ENCODE data around the gene CDK14. TPM values are rescaled to one million over a fixed set of nuclear protein-coding genes. Genes with fewer than 3 reads are reported as not detected.

Gene CDK14
- total and polyA plus RNA-seq, 2 of the 8 experiments (the other 6 are each of a cell fraction or from before 2014, with no cell fraction given), result 5.5 to 47.3 TPM

DNA sequence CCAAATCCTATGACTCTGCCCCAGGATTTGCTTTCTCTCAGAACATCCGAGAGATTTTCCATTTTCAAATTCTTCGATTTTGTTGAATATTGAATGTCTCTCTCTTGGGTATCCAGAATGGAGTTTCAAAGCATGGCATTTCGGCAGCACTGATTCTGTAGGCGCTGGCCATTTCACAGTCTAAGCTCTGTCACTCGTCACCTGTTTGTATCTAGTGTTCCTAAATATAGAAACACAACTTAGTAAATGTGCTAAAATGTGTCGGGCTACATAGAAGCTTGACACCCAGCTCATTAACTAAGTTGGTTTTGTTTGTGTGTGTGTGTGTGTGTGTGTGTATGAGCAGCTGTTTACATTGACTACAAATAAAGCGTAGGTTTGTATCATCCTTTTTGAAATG, 494.6 kb downstream of the CDK14 start:
- Histone ChIP-seq H2AFZ (ENCODE audit: low read length) (no peak overlapping the region), H3K27ac (ENCODE audit: low read depth, low read length) (no peak overlapping the region), H4K8ac (ENCODE audit: extremely low read depth, insufficient read depth, low read length) (no peak overlapping the region), H3K79me2 (ENCODE audit: control insufficient read depth in 1 of 2, insufficient read depth in 2 of 2, low read length in 2 of 2) (no peaks in the 10 kb centered on the region), H2AK5ac (ENCODE audit: low read depth, low read length) (no peak overlapping the region), H2BK20ac (ENCODE audit: low read length) (no peak overlapping the region), H3K23me2 (ENCODE audit: low read depth, low read length) (no peaks in the 10 kb centered on the region), H3K9me3 (ENCODE audit: insufficient read depth in 2 of 2, low read depth in 1 of 2, low read length in 1 of 2) (no peaks in the 10 kb centered on the region), H3K9ac (replicated peaks in 1 of 4; ENCODE audit: extremely low read depth in 1 of 4, low read depth in 3 of 4, low read length in 3 of 4) (no peak overlapping the region), H3K18ac (ENCODE audit: extremely low read depth, low read length) (no peak overlapping the region), H3K23ac (ENCODE audit: insufficient read length) (no peak overlapping the region), H3K79me1 (ENCODE audit: low read depth, low read length) (no peaks in the 10 kb centered on the region), H4K20me1 (replicated peaks in 1 of 2; ENCODE audit: control insufficient read depth in 1 of 2, insufficient read depth in 2 of 2, low read length in 2 of 2) (no peaks in the 10 kb centered on the region), H3K4me3 (ENCODE audit: extremely low read depth in 1 of 4, insufficient read depth in 2 of 4, low read depth in 3 of 4, low read length in 4 of 4) (no peak overlapping the region), H2BK120ac (replicated peaks; ENCODE audit: low read depth, low read length) (no peak overlapping the region), H3K14ac (ENCODE audit: insufficient read length) (no peak overlapping the region), H3K27me3 (replicated peaks in 1 of 4; ENCODE audit: control insufficient read depth in 3 of 4, extremely low read depth in 1 of 4, insufficient read depth in 3 of 4, low read length in 3 of 4) (peaks cover 0 to 1% (median 0%) of the 10 kb centered on the region in 4 experiments; a peak in 1 of 7 replicates), H3K36me3 (ENCODE audit: control insufficient read depth in 2 of 4, insufficient read depth in 4 of 4, low read length in 3 of 4) (no peaks in the 10 kb centered on the region), H3K4ac (replicated peaks; ENCODE audit: insufficient read length, low read depth, low read length) (no peak overlapping the region), H2BK15ac (ENCODE audit: low read length) (no peak overlapping the region), H2BK5ac (ENCODE audit: low read depth, low read length) (no peak overlapping the region), H2BK12ac (ENCODE audit: low read depth, low read length) (no peak overlapping the region), H3K4me1 (replicated peaks in 1 of 4; ENCODE audit: control insufficient read depth in 3 of 4, insufficient read depth in 4 of 4, low read length in 3 of 4) (no peaks in the 10 kb centered on the region), H3K4me2 (ENCODE audit: insufficient read depth in 1 of 2, low read depth in 2 of 2, low read length in 2 of 2) (no peak overlapping the region), H4K91ac (replicated peaks; ENCODE audit: insufficient read length, low read length) (no peak overlapping the region), H4K5ac (ENCODE audit: insufficient read length, low read depth, low read length) (no peak overlapping the region), H3K56ac (replicated peaks; ENCODE audit: insufficient read length, low read depth, low read length) (no peak overlapping the region)
- ChIA-PET POLR2A (ENCODE audit: partially characterized antibody) (no interaction called here), CTCF (ENCODE audit: partially characterized antibody) (interaction anchor here (0.7 to 3.0 kb wide), 22 partner anchors 9 to 693 kb away, joined by 3 to 16 read pairs (median 4); no protein-coding TSS in a partner anchor)
- FAIRE-seq (no peak), DNase-seq (ENCODE audit: low read depth in 1 of 2, low spot score in 2 of 2) (no peak)
- 94% methylated on average over 7 of the region's 7 CpGs; no CpG with 5 or more reads in 1 of the 2 experiments for WGBS, 2 experiments (ENCODE audit: extremely low coverage in 1 of 2, insufficient coverage in 1 of 2, insufficient read length in 1 of 2, insufficient replicate concordance in 2 of 2, low coverage in 1 of 2, low lambda C conversion rate in 2 of 2, missing lambda C conversion rate in 1 of 2)
- TF ChIP-seq TBP (IDR thresholded peaks at IDR 0.05; ENCODE audit: low read depth, low read length) (no peak), CTBP2 (IDR thresholded peaks at IDR 0.05; ENCODE audit: borderline replicate concordance, insufficient read depth, insufficient read length, low read length) (no peak), HDAC6 (IDR thresholded peaks at IDR 0.05; ENCODE audit: low read depth, low read length) (no peak), SP4 (IDR thresholded peaks at IDR 0.05; ENCODE audit: low read length) (no peak), SIX5 (IDR thresholded peaks at IDR 0.05; ENCODE audit: low read depth, low read length) (no peak), JUND (IDR thresholded peaks at IDR 0.05; ENCODE audit: low read length) (no peak), TCF12 (IDR thresholded peaks at IDR 0.05; ENCODE audit: low read depth, low read length) (no peak), SUZ12 (IDR thresholded peaks at IDR 0.05; ENCODE audit: low read length) (no peak), POLR2AphosphoS5 (IDR thresholded peaks at IDR 0.05; ENCODE audit: low read depth, low read length) (no peak), SP1 (IDR thresholded peaks at IDR 0.05; ENCODE audit: low read depth, low read length) (no peak), CHD1 (IDR thresholded peaks at IDR 0.05; ENCODE audit: low read depth, low read length) (no peak), EGR1 (IDR thresholded peaks at IDR 0.05; ENCODE audit: borderline replicate concordance, low read depth, low read length) (no peak)
- TF ChIP-seq, protein P1, sequence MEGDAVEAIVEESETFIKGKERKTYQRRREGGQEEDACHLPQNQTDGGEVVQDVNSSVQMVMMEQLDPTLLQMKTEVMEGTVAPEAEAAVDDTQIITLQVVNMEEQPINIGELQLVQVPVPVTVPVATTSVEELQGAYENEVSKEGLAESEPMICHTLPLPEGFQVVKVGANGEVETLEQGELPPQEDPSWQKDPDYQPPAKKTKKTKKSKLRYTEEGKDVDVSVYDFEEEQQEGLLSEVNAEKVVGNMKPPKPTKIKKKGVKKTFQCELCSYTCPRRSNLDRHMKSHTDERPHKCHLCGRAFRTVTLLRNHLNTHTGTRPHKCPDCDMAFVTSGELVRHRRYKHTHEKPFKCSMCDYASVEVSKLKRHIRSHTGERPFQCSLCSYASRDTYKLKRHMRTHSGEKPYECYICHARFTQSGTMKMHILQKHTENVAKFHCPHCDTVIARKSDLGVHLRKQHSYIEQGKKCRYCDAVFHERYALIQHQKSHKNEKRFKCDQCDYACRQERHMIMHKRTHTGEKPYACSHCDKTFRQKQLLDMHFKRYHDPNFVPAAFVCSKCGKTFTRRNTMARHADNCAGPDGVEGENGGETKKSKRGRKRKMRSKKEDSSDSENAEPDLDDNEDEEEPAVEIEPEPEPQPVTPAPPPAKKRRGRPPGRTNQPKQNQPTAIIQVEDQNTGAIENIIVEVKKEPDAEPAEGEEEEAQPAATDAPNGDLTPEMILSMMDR (IDR thresholded peaks at IDR 0.05; ENCODE audit: control extremely low read depth in 1 of 3, insufficient read depth in 1 of 3, low read depth in 1 of 3, low read length in 3 of 3), result no peak
